Osteoblast (primary cell): Measurements from ENCODE around the gene SMAD5. TPM values are rescaled to one million over a fixed set of nuclear protein-coding genes. Genes with fewer than 3 reads are reported as not detected.

Experiments
- DNase-seq: peaks from one replicate; pipeline ENCODE4 v3.0.0; 2011; ENCODE audit warnings: low spot score, mixed read lengths; ENCODE audit not compliant: insufficient read length; ENCODE audit errors: missing footprints
- H2AFZ ChIP-seq: 2 replicates; pipeline ENCODE4 v1.6.0; 2011; ENCODE audit warnings: mild to moderate bottlenecking, low read length
- H3K27ac ChIP-seq: 2 replicates; pipeline ENCODE4 v1.5.1; 2011; ENCODE audit warnings: mild to moderate bottlenecking, low read depth, low read length, moderate library complexity
- H3K27me3 ChIP-seq: 2 replicates; pipeline ENCODE4 v1.6.0; 2012; ENCODE audit warnings: mild to moderate bottlenecking, control low read depth, inconsistent platforms, low read length, moderate library complexity; ENCODE audit not compliant: insufficient read depth
- H3K36me3 ChIP-seq: 2 replicates; pipeline ENCODE4 v1.5.1; 2011; ENCODE audit warnings: mild to moderate bottlenecking, low read length, control low read depth, moderate library complexity; ENCODE audit not compliant: insufficient read depth
- H3K4me1 ChIP-seq: 2 replicates; pipeline ENCODE4 v1.5.1; 2011; ENCODE audit warnings: mild to moderate bottlenecking, low read length, control low read depth, moderate library complexity; ENCODE audit not compliant: insufficient read depth
- H3K4me2 ChIP-seq: 2 replicates; pipeline ENCODE4 v1.6.0; 2011; ENCODE audit warnings: mild to moderate bottlenecking, low read length; ENCODE audit not compliant: insufficient read depth
- H3K4me3 ChIP-seq: fragments of 200-600 bp; sonication (generic); 3 replicates; pipeline ENCODE4 v1.5.1; 2012; ENCODE audit warnings: mild to moderate bottlenecking, low read length, inconsistent platforms; ENCODE audit not compliant: insufficient read depth
- H3K79me2 ChIP-seq: 2 replicates; pipeline ENCODE4 v1.6.0; 2012; ENCODE audit warnings: mild to moderate bottlenecking, low read length, control low read depth, inconsistent platforms; ENCODE audit not compliant: insufficient read depth
- H3K9me3 ChIP-seq: 2 replicates; pipeline ENCODE4 v1.5.1; 2011; ENCODE audit warnings: low read depth, low read length, control low read depth
- H4K20me1 ChIP-seq: 2 replicates; pipeline ENCODE4 v1.6.0; 2012; ENCODE audit warnings: mild to moderate bottlenecking, low read length, control low read depth; ENCODE audit not compliant: insufficient read depth
- CTCF ChIP-seq: IDR thresholded peaks from 2 replicates; pipeline ENCODE4 v1.5.1; 2011; ENCODE audit warnings: mild to moderate bottlenecking, low read depth, low read length, moderate library complexity; ENCODE audit errors: extremely low read depth
- total RNA-seq: library from RNA; depleted of rRNA; stranded (reverse); fragments of >200 nt; gene quantifications from 2 replicates; pipeline ENCODE4 v1.2.3, GENCODE V29; 2012

Gene SMAD5
- total RNA-seq, 1 donor, result 58.6 TPM

GRCh38 chr5:136103118-136103517, 29.5 kb upstream of the SMAD5 start:
- no peak overlapping the region for H3K27ac ChIP-seq
- no peak for DNase-seq
- H3K27me3 ChIP-seq, result peaks cover 20% of the 10 kb centered on the region
- H2AFZ ChIP-seq, result no peak overlapping the region
- no peaks in the 10 kb centered on the region for H3K79me2 ChIP-seq
- H3K4me1 ChIP-seq, result no peaks in the 10 kb centered on the region
- no peak for TF ChIP-seq CTCF
- no peaks in the 10 kb centered on the region for H3K9me3 ChIP-seq
- no peak overlapping the region for H3K4me3 ChIP-seq
- no peaks in the 10 kb centered on the region for H4K20me1 ChIP-seq
- H3K36me3 ChIP-seq, result no peaks in the 10 kb centered on the region
- no peak overlapping the region for H3K4me2 ChIP-seq

GRCh38 chr5:136104306-136104965, 28.2 kb upstream of the SMAD5 start:
- H3K4me1 ChIP-seq, result no peaks in the 10 kb centered on the region
- peaks cover 19% of the 10 kb centered on the region for H3K27me3 ChIP-seq
- no peak overlapping the region for H3K4me3 ChIP-seq
- no peaks in the 10 kb centered on the region for H3K36me3 ChIP-seq
- no peak overlapping the region for H3K27ac ChIP-seq
- H4K20me1 ChIP-seq, result no peaks in the 10 kb centered on the region
- no peaks in the 10 kb centered on the region for H3K9me3 ChIP-seq
- H2AFZ ChIP-seq, result no peak overlapping the region
- DNase-seq, result no peak
- no peak overlapping the region for H3K4me2 ChIP-seq
- TF ChIP-seq CTCF, result no peak
- no peaks in the 10 kb centered on the region for H3K79me2 ChIP-seq

GRCh38 chr5:136106351-136107031, 26.2 kb upstream of the SMAD5 start:
- no peak overlapping the region for H2AFZ ChIP-seq
- no peaks in the 10 kb centered on the region for H3K4me1 ChIP-seq
- no peak overlapping the region for H3K4me3 ChIP-seq
- no peaks in the 10 kb centered on the region for H4K20me1 ChIP-seq
- no peaks in the 10 kb centered on the region for H3K36me3 ChIP-seq
- no peaks in the 10 kb centered on the region for H3K79me2 ChIP-seq
- no peak overlapping the region for H3K27ac ChIP-seq
- H3K27me3 ChIP-seq, result peaks cover 13% of the 10 kb centered on the region
- H3K9me3 ChIP-seq, result no peaks in the 10 kb centered on the region
- no peak for TF ChIP-seq CTCF
- DNase-seq, result no peak
- H3K4me2 ChIP-seq, result no peak overlapping the region

GRCh38 chr5:136108180-136108611, 24.4 kb upstream of the SMAD5 start:
- Histone ChIP-seq H3K36me3 (no peaks in the 10 kb centered on the region), H4K20me1 (no peaks in the 10 kb centered on the region), H3K9me3 (no peaks in the 10 kb centered on the region), H3K79me2 (no peaks in the 10 kb centered on the region), H3K4me3 (no peak overlapping the region), H3K27ac (no peak overlapping the region), H3K27me3 (peaks cover 13% of the 10 kb centered on the region), H3K4me1 (no peaks in the 10 kb centered on the region), H2AFZ (no peak overlapping the region), H3K4me2 (no peak overlapping the region)
- no peak for DNase-seq
- TF ChIP-seq CTCF, result no peak
